Right lobe of liver (tissue), 6 donors: ENCODE results near the gene CCSAP. TPM values are rescaled to one million over a fixed set of nuclear protein-coding genes. Genes with fewer than 3 reads are reported as not detected.
"Not testable (repeated sequence)": the region's sequence is repeated elsewhere in the genome, so short reads cannot be mapped to it uniquely, and the experiment has no call there.

Experiments
- ATAC-seq, 4 donors: fragments of 200-7000 bp; cut with Tn5 transposase; one replicate each; pipeline ENCODE4 v1.9.1; 2020; ENCODE audit warnings: mild to moderate bottlenecking in 4 of 4, moderate library complexity in 4 of 4
- DNase-seq, 3 donors: peaks; one replicate each; pipeline ENCODE4 v3.0.0-alpha.2; 2020
- H3K27ac ChIP-seq, 3 donors: fragments of 200-600 bp; one replicate each; pipeline ENCODE4 v1.8.0; 2022
- H3K27me3 ChIP-seq, 2 donors: fragments of 200-600 bp; one replicate each; pipeline ENCODE4 v1.8.0; 2022
- H3K36me3 ChIP-seq, 4 donors: fragments of 200-600 bp; sonication (generic) in 1 of 4; one replicate each; pipeline versions ENCODE4 v1.5.1 to v1.8.0; 2017 to 2022; ENCODE audit warnings: control low read depth in 1 of 4
- H3K4me1 ChIP-seq, 4 donors: fragments of 200-600 bp; sonication (generic) in 1 of 4; one replicate each; pipeline versions ENCODE4 v1.5.1 to v1.8.0; 2017 to 2022; ENCODE audit warnings: control low read depth in 1 of 4
- H3K4me3 ChIP-seq, 3 donors: fragments of 200-600 bp; one replicate each; pipeline ENCODE4 v1.8.0; 2022
- H3K9me3 ChIP-seq, 4 donors: fragments of 200-600 bp; sonication (generic) in 1 of 4; one replicate each; pipeline versions ENCODE4 v1.5.1 to v1.8.0; 2017 to 2022; ENCODE audit warnings: control low read depth in 1 of 4
- POLR2A ChIP-seq: fragments of 450-650 bp; IDR thresholded peaks from one replicate; pipeline ENCODE4 v1.6.1; 2017; ENCODE audit warnings: antibody characterized with exemption, mild to moderate bottlenecking
- WGBS: methylation state at CpG from one replicate; pipeline ENCODE4 v1.1.6; 2018; ENCODE audit warnings: low coverage, low lambda C conversion rate; ENCODE audit not compliant: insufficient coverage; ENCODE audit errors: missing lambda C conversion rate; 5-methylcytosine and 5-hydroxymethylcytosine counted together
- intact Hi-C, 2 donors: fragments of 100-400 bp; cut with DNase I; formaldehyde crosslinking; loops; one replicate each; pipeline versions ENCODE4 v1.11.2 to v1.14.1; 2022
- total RNA-seq, 6 experiments: library from RNA; depleted of rRNA in 2 of 6; stranded (reverse); fragments of >200 nt in 2 of 6; fragmentation: NEBNext Ultra II Directional in 3 of 6; extraction: Animal tissue kit (Norgen Biotek cat#: 25700) in 3 of 6; gene quantifications; one replicate each; pipeline versions ENCODE4 v1.1.0 to v1.2.4, GENCODE V29; 2016 to 2023
- TF ChIP-seq, protein P1 (sequence below), 4 donors: fragments of 200-600 bp in 3 of 4; fragments of 450-650 bp in 1 of 4; IDR thresholded peaks; one replicate each; pipeline versions ENCODE4 v1.5.1 to v1.8.0; 2016 to 2022; ENCODE audit warnings: antibody characterized with exemption in 4 of 4, mild to moderate bottlenecking in 2 of 4
- donor health status: DM: no; HTN: yes; CAD: no.
- donor health status: DM: no; HTN: no; CAD: no.
- donor health status: DM: no; HTN: no; CAD: no.
- donor health status: DM: no; HTN: yes; CAD: no.
- donor health status: DM: no; HTN: yes; CAD: no.

Gene CCSAP
- total RNA-seq, 6 experiments from 2014 or later, result 1.4 to 3.2 (median 1.7) TPM

DNA sequence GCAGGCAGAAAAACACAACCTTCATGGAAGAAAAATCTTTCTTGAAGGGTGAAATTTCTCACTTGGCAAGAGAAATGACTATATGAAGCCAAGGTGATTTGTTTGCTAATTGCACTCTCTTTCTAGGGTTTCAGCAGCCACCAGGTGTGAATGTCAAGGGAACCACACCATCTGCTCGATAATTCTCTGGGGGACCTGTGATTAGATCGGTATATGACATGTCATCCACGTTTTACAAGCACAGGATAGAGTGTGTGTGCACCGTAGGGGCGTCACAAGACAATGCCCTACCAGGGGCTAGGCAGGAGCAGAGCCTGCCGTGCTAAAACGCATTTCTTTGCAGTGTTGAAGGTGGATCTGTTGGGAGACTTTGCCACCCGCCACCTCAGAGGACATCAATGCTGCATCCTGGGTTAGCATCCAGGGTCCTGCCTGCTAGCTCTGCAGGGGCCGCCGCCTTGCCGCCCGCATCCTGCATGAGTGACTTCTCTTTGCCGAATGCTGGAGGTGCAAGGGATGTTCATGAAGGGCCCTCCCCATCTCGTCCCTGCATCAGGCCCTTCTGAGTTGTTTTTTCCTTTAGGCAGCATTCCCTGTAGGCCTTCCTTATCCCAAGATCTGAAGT is 37.8 kb upstream of the CCSAP start:
- intact Hi-C loops, result no loop called here
- no peak overlapping the region for H3K27ac ChIP-seq
- no peak overlapping the region for H3K4me3 ChIP-seq
- ATAC-seq, result no peak
- H3K4me1 ChIP-seq, result no peaks in the 10 kb centered on the region
- DNase-seq, result no peak
- H3K36me3 ChIP-seq, result no peaks in the 10 kb centered on the region
- no peaks in the 10 kb centered on the region for H3K27me3 ChIP-seq
- WGBS, result 55% methylated on average over 2 of the region's 14 CpGs
- no peak for TF ChIP-seq POLR2A
- TF ChIP-seq, protein P1, sequence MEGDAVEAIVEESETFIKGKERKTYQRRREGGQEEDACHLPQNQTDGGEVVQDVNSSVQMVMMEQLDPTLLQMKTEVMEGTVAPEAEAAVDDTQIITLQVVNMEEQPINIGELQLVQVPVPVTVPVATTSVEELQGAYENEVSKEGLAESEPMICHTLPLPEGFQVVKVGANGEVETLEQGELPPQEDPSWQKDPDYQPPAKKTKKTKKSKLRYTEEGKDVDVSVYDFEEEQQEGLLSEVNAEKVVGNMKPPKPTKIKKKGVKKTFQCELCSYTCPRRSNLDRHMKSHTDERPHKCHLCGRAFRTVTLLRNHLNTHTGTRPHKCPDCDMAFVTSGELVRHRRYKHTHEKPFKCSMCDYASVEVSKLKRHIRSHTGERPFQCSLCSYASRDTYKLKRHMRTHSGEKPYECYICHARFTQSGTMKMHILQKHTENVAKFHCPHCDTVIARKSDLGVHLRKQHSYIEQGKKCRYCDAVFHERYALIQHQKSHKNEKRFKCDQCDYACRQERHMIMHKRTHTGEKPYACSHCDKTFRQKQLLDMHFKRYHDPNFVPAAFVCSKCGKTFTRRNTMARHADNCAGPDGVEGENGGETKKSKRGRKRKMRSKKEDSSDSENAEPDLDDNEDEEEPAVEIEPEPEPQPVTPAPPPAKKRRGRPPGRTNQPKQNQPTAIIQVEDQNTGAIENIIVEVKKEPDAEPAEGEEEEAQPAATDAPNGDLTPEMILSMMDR (IDR thresholded peaks at IDR 0.05), result no peak
- H3K9me3 ChIP-seq, result no peaks in the 10 kb centered on the region

GRCh38 chr1:229379846-229380245 is 37.0 kb upstream of the CCSAP start:
- Histone ChIP-seq H3K4me3 (no peak overlapping the region), H3K27me3 (no peaks in the 10 kb centered on the region), H3K27ac (no peak overlapping the region), H3K9me3 (no peaks in the 10 kb centered on the region), H3K4me1 (no peaks in the 10 kb centered on the region), H3K36me3 (no peaks in the 10 kb centered on the region)
- intact Hi-C loops, result no loop called here
- TF ChIP-seq, protein P1 (IDR thresholded peaks at IDR 0.05), result no peak
- TF ChIP-seq POLR2A, result no peak
- WGBS, result 71% methylated on average over 5 of the region's 5 CpGs
- no peak for DNase-seq
- no peak for ATAC-seq

- intact Hi-C loops, result no loop called here
- 65% methylated on average over 7 of the region's 7 CpGs for WGBS
- no peak for DNase-seq
- Histone ChIP-seq H3K9me3 (no peaks in the 10 kb centered on the region), H3K4me1 (no peaks in the 10 kb centered on the region), H3K27ac (no peak overlapping the region), H3K27me3 (no peaks in the 10 kb centered on the region), H3K4me3 (no peak overlapping the region), H3K36me3 (no peaks in the 10 kb centered on the region)
- ATAC-seq, result no peak
- TF ChIP-seq, protein P1 (IDR thresholded peaks at IDR 0.05), result no peak
- no peak for TF ChIP-seq POLR2A
These were observed 35.9 kb upstream of the CCSAP start for GRCh38 chr1:229378586-229379367.

- H3K27me3 ChIP-seq, H3K4me3 ChIP-seq, DNase-seq, H3K9me3 ChIP-seq, H3K36me3 ChIP-seq, intact Hi-C loops, ATAC-seq, H3K27ac ChIP-seq, H3K4me1 ChIP-seq: not testable (repeated sequence)
- WGBS, result 89% methylated on average over 6 of the region's 6 CpGs
These were observed 35.2 kb upstream of the CCSAP start for GRCh38 chr1:229378035-229378434.

- no peaks in the 10 kb centered on the region for H3K27me3 ChIP-seq
- intact Hi-C loops, result no loop called here
- ATAC-seq, result no peak
These were observed 34.6 kb upstream of the CCSAP start for GRCh38 chr1:229377429-229377828.

More at GRCh38 chr1:229377429-229377828, 34.6 kb upstream of the CCSAP start:
- Histone ChIP-seq H3K4me3 (no peak overlapping the region), H3K9me3 (no peaks in the 10 kb centered on the region), H3K4me1 (no peaks in the 10 kb centered on the region), H3K36me3 (no peaks in the 10 kb centered on the region), H3K27ac (no peak overlapping the region)
- WGBS, result 72% methylated on average over 5 of the region's 10 CpGs
- no peak for DNase-seq
- TF ChIP-seq, protein P1 (IDR thresholded peaks at IDR 0.05), result no peak
- TF ChIP-seq POLR2A, result no peak
